Measurements from ENCODE around the gene SPEM3.

DNA sequence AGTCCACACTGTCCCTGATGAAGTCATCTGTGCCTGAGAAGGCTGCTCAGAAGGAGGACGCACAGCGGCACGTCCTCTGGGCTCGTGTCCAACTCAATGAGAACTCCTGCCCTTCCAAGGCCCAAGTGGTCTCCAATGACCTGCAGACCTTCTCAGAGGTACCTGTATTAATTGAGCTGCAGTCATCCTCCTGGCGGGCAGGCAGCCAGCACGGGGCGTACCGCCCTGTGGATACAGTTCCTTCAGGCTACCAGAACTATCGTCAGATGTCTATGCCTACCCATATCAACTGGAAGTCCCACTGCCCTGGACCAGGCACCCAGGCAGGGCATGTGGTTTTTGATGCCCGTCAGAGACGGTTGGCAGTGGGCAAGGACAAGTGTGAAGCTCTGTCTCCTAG lies 3.6 kb downstream of the SPEM3 start:
- TF ChIP-seq, protein P1, sequence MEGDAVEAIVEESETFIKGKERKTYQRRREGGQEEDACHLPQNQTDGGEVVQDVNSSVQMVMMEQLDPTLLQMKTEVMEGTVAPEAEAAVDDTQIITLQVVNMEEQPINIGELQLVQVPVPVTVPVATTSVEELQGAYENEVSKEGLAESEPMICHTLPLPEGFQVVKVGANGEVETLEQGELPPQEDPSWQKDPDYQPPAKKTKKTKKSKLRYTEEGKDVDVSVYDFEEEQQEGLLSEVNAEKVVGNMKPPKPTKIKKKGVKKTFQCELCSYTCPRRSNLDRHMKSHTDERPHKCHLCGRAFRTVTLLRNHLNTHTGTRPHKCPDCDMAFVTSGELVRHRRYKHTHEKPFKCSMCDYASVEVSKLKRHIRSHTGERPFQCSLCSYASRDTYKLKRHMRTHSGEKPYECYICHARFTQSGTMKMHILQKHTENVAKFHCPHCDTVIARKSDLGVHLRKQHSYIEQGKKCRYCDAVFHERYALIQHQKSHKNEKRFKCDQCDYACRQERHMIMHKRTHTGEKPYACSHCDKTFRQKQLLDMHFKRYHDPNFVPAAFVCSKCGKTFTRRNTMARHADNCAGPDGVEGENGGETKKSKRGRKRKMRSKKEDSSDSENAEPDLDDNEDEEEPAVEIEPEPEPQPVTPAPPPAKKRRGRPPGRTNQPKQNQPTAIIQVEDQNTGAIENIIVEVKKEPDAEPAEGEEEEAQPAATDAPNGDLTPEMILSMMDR (IDR thresholded peaks at IDR 0.05 in 2 of 3, conservative IDR thresholded peaks at IDR 0.05 in 1 of 3; ENCODE audit: control insufficient read depth in 2 of 3, extremely low read depth in 1 of 3, insufficient read depth in 1 of 3, low read depth in 3 of 3, low read length in 3 of 3) = no peak
- TF ChIP-seq CREM (IDR thresholded peaks at IDR 0.05; ENCODE audit: low read depth) = no peak
- TF ChIP-seq GATAD2B (conservative IDR thresholded peaks at IDR 0.05; ENCODE audit: low read depth) = no peak
- TF ChIP-seq ZNF24 (IDR thresholded peaks at IDR 0.05) = no peak
- no peak for TF ChIP-seq CREB1 (IDR thresholded peaks at IDR 0.05; ENCODE audit: low read depth)
- TF ChIP-seq NFIC (IDR thresholded peaks at IDR 0.05; ENCODE audit: low read depth, low read length) = no peak
- no peak for TF ChIP-seq POLR2A (IDR thresholded peaks at IDR 0.05; ENCODE audit: low read depth, low read length)
- no peak for TF ChIP-seq EGR1 (IDR thresholded peaks at IDR 0.05; ENCODE audit: borderline replicate concordance in 1 of 2, low read depth in 2 of 2, low read length in 2 of 2)
- TF ChIP-seq KDM1A (IDR thresholded peaks at IDR 0.05; ENCODE audit: borderline replicate concordance) = no peak

Data from GM12878 (cell line).